H1 (cell line): ENCODE measurements around the gene ECD. TPM values are rescaled to one million over a fixed set of nuclear protein-coding genes. Genes with fewer than 3 reads are reported as not detected.

Experiments
- CREB1 ChIP-seq: IDR thresholded peaks from 2 replicates; pipeline ENCODE4 v1.6.1; 2012; ENCODE audit warnings: inconsistent platforms
- CTBP2 ChIP-seq: IDR thresholded peaks from 2 replicates; pipeline ENCODE4 v1.7.0; 2011; ENCODE audit warnings: borderline replicate concordance, mild to moderate bottlenecking, moderate library complexity, mixed read lengths, low read length; ENCODE audit not compliant: insufficient read depth, insufficient read length
- MAFK ChIP-seq: IDR thresholded peaks from 2 replicates; pipeline ENCODE4 v1.6.1; 2012; ENCODE audit warnings: low read depth, mild to moderate bottlenecking, improper control_type of control experiment, low read length
- NANOG ChIP-seq: IDR thresholded peaks from 2 replicates; pipeline ENCODE4 v1.6.1; 2011; ENCODE audit warnings: low read length, low read depth, mild to moderate bottlenecking, inconsistent platforms; ENCODE audit not compliant: insufficient read depth, poor library complexity, severe bottlenecking
- RBBP5 ChIP-seq: IDR thresholded peaks from 2 replicates; pipeline ENCODE4 v1.7.1; 2012; ENCODE audit warnings: low read depth, mild to moderate bottlenecking, inconsistent platforms, low read length, moderate library complexity, borderline replicate concordance
- polyA plus RNA-seq, 7 experiments: library from polyadenylated mRNA; depleted of rRNA in 3 of 7; stranded (reverse) in 5 of 7; unstranded in 2 of 7; fragments of >200 nt in 5 of 7; fragments of 200-250 nt in 2 of 7; gene quantifications; 1 replicate in 5 of 7; 2 replicates in 1 of 7; 4 replicates in 1 of 7; pipeline versions ENCODE4 v1.2.1 to v1.2.3, GENCODE V29; 2011 to 2013; ENCODE audit warnings: missing spikeins in 2 of 7, mixed read lengths in 2 of 7
- total RNA-seq: library from RNA; stranded (reverse); fragmentation: NEBNext Ultra II Directional; extraction: Animal tissue kit (Norgen Biotek cat#: 25700); gene quantifications from 2 replicates; pipeline ENCODE4 v1.2.1, GENCODE V29; 2021
- TF ChIP-seq, protein P1 (sequence below): fragments of 300-600 bp; sonication (generic); IDR thresholded peaks from 2 replicates; pipeline ENCODE4 v1.7.1; 2012; ENCODE audit warnings: low read length, moderate library complexity, mild to moderate bottlenecking, inconsistent platforms; ENCODE audit not compliant: insufficient replicate concordance

The ECD gene
- total and polyA plus RNA-seq, 2 of the 8 experiments (the other 6 are each of a cell fraction or from before 2014, with no cell fraction given) = 27.1 to 38.0 TPM

DNA sequence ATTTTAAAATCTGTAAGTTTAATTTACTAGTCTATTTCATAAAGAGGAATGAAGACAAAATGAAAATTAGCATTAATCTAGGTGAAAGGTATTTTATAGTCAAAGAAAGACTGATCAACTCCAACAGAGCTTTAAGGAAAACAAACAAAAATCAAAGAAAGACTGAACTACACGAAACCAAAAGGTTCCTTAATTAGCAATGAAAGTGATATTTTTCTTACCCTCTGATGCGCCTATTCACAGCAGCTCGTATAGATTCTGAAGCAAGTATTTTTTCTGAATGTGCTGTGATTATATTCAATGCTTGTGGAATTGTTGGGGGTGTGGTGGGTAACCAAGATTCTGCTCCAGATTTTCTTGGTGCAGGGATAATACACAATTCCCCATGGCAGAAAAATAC, 11.8 kb downstream of the ECD start (continued):
- TF ChIP-seq, protein P1, sequence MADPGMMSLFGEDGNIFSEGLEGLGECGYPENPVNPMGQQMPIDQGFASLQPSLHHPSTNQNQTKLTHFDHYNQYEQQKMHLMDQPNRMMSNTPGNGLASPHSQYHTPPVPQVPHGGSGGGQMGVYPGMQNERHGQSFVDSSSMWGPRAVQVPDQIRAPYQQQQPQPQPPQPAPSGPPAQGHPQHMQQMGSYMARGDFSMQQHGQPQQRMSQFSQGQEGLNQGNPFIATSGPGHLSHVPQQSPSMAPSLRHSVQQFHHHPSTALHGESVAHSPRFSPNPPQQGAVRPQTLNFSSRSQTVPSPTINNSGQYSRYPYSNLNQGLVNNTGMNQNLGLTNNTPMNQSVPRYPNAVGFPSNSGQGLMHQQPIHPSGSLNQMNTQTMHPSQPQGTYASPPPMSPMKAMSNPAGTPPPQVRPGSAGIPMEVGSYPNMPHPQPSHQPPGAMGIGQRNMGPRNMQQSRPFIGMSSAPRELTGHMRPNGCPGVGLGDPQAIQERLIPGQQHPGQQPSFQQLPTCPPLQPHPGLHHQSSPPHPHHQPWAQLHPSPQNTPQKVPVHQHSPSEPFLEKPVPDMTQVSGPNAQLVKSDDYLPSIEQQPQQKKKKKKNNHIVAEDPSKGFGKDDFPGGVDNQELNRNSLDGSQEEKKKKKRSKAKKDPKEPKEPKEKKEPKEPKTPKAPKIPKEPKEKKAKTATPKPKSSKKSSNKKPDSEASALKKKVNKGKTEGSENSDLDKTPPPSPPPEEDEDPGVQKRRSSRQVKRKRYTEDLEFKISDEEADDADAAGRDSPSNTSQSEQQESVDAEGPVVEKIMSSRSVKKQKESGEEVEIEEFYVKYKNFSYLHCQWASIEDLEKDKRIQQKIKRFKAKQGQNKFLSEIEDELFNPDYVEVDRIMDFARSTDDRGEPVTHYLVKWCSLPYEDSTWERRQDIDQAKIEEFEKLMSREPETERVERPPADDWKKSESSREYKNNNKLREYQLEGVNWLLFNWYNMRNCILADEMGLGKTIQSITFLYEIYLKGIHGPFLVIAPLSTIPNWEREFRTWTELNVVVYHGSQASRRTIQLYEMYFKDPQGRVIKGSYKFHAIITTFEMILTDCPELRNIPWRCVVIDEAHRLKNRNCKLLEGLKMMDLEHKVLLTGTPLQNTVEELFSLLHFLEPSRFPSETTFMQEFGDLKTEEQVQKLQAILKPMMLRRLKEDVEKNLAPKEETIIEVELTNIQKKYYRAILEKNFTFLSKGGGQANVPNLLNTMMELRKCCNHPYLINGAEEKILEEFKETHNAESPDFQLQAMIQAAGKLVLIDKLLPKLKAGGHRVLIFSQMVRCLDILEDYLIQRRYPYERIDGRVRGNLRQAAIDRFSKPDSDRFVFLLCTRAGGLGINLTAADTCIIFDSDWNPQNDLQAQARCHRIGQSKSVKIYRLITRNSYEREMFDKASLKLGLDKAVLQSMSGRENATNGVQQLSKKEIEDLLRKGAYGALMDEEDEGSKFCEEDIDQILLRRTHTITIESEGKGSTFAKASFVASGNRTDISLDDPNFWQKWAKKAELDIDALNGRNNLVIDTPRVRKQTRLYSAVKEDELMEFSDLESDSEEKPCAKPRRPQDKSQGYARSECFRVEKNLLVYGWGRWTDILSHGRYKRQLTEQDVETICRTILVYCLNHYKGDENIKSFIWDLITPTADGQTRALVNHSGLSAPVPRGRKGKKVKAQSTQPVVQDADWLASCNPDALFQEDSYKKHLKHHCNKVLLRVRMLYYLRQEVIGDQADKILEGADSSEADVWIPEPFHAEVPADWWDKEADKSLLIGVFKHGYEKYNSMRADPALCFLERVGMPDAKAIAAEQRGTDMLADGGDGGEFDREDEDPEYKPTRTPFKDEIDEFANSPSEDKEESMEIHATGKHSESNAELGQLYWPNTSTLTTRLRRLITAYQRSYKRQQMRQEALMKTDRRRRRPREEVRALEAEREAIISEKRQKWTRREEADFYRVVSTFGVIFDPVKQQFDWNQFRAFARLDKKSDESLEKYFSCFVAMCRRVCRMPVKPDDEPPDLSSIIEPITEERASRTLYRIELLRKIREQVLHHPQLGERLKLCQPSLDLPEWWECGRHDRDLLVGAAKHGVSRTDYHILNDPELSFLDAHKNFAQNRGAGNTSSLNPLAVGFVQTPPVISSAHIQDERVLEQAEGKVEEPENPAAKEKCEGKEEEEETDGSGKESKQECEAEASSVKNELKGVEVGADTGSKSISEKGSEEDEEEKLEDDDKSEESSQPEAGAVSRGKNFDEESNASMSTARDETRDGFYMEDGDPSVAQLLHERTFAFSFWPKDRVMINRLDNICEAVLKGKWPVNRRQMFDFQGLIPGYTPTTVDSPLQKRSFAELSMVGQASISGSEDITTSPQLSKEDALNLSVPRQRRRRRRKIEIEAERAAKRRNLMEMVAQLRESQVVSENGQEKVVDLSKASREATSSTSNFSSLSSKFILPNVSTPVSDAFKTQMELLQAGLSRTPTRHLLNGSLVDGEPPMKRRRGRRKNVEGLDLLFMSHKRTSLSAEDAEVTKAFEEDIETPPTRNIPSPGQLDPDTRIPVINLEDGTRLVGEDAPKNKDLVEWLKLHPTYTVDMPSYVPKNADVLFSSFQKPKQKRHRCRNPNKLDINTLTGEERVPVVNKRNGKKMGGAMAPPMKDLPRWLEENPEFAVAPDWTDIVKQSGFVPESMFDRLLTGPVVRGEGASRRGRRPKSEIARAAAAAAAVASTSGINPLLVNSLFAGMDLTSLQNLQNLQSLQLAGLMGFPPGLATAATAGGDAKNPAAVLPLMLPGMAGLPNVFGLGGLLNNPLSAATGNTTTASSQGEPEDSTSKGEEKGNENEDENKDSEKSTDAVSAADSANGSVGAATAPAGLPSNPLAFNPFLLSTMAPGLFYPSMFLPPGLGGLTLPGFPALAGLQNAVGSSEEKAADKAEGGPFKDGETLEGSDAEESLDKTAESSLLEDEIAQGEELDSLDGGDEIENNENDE = no peak
- TF ChIP-seq CREB1 (no peak), MAFK (no peak), CTBP2 (no peak), RBBP5 (no peak), NANOG (no peak)
- TF ChIP-seq, all 59 proteins: peak for 0
